Stimulated activated CD8-positive, alpha-beta memory T cell treated with anti-CD3 and anti-CD28 coated beads, Interleukin-15, amount 100 ng/mL, for 4 hours (primary cell): ENCODE data around the gene RIPK4.

Source experiments
- DNase-seq, 2 donors: peaks; one replicate each; pipeline ENCODE4 v3.0.0-alpha.2; 2020; ENCODE audit warnings: low read depth in 2 of 2

RIPK4 gene

DNA sequence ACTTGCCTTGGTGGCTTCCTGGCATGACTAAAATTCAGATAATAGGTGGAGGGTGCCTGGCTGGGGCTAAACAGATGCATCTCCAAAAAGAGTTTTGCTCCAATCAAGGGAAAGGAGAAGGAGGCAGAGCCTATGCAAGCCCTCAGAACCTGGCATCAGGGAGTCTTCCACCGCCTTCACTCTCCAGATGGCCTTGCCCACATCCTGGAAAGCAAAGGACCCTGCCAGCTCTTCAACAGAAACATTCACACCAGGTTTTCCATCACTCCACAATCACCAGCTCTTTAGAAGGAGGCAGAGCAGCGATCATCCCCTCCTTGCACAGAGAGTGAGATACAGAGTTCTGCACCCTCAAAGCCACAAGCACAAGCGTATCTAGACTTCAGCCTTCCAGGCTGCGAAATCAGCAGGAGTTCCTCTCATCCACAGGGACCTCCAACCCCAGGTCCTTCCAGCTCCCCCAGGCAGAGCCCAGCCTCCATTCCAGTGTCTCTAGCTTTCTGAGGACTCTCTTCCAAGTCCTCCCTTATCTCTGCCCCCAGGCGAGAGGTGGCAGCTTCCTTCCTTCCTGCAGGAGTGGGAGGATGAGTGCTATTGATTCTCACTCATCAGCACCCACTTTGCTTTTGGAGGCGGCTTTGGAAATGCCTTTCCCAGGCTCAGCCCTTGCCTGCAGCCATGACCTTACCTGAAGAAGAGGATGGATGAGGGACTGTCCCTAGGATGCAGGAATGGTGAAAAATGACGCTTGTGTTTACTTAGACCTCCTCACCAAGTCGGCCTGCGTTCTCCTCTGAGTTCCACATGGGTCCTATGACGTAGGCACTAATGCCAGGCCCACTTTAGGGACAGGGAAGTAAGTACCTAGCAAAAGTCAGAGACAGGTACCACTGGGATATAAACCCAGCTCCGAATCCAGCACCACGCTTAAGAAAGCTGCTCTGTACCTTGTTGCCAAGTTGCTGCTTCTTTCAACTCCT lies 75.4 kb downstream of the RIPK4 start:
- no peak for DNase-seq
